Stimulated activated CD8-positive, alpha-beta memory T cell treated with anti-CD3 and anti-CD28 coated beads, Interleukin-4, amount 100 ng/mL, for 24 hours (primary cell): ENCODE measurements around the gene SAMSN1.

ENCODE experiments used
- DNase-seq: peaks from one replicate; pipeline ENCODE4 v3.0.0-alpha.2; 2020; ENCODE audit warnings: low read depth

Gene SAMSN1

GRCh38 chr21:14484188-14485009 is 61.7 kb downstream of the SAMSN1 start:
- DNase-seq = no peak

DNA sequence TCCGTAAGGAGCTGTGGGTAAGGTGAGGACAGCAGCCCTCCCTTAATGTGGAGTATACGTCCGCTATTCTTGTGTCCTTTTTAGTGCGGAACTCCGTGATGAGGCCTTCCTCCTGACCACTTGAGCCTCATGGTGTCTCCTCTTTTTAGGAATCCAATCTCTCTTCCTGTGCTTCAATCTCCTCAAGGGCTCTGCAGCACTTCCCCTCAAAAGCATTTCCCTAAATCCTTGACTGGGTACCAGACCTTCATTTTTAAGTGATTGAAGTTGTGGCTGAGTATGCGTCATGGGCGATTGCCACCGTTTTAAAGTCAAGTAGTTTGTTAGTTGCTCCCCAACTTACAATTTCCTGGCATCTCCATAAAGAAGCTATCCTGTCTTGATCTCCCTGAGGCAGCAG is 62.8 kb downstream of the SAMSN1 start:
- no peak for DNase-seq

GRCh38 chr21:14482165-14482564 is 64.0 kb downstream of the SAMSN1 start:
- DNase-seq = no peak

DNA sequence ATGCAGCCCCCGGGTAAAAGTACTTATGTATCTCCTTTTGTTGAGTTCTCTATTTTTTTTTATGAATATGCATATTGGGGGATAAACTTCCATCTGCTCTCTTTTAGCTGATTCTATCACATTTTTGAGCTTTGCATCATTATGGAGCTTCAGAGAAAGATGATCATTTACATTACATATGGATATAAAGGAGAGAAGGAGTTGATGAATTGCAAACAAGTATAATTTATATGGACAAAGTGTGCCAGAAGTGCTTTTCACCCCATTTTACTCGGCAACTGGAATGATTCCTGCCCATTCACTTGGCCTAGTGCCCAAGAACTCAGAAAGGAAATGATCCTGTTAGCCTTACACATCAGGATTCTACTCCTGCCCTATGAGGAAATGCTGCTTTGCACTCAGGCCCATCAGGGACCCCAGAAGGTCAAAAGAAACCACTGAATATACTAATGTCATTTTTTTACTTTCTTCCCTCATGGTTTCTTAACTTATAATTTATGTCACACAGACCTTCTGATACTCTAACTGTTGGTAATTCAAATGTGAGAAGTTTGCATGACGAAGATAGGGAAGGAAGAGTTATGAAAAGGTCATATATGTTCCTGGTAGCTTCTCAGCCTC is 65.6 kb downstream of the SAMSN1 start:
- DNase-seq = no peak

DNA sequence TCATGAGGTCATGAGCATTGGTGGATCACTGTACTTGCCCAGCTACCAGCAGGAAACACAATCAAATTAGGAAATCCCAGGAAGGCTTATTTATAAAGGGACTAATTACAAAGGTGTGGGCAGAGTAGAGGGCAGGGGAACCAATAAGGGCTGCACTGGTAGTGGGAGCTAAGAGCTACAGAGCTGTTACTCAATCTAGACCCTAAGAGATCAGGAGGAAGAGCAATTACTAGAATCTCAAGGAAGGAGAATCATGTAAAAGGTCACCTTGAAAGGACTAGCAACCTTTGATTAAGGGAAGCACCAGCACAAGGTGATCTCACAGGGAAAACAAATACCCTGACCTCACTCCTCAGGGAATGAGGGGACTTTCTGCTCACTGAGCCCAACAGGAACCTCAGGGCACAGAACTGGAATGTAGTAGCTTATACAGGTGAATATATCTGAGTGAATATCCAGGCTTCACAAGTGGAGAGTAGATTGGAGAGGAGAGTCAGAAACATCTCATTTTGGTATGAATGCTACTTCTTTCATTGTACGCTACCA is 66.8 kb downstream of the SAMSN1 start:
- no peak for DNase-seq

DNA sequence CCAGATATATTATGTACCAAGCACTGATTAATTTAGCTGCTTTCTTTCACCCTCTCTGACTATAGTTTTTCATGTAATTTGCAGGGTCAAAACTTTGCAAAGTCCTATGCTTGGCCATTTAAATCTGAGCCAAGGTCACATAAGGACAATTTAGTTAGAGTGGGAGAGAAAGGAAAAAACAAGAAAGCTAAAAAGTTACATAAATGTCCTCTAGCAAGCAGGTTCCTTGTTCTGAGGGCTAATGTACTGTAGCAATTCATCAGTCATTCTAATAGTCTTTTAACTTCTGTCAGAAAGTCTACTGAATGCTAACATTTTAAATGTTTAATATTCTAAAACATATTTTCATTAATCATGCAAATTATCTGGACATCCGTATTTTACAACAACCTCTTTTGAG is 68.3 kb downstream of the SAMSN1 start:
- no peak for DNase-seq

- DNase-seq = no peak
These were observed 69.0 kb downstream of the SAMSN1 start for GRCh38 chr21:14477133-14477532.

GRCh38 chr21:14474995-14475394 is 71.1 kb downstream of the SAMSN1 start:
- DNase-seq = no peak

- no peak for DNase-seq
These were observed 76.5 kb downstream of the SAMSN1 start for GRCh38 chr21:14469641-14470040.

- DNase-seq = no peak
These were observed 79.4 kb downstream of the SAMSN1 start for GRCh38 chr21:14466715-14467114.

DNA sequence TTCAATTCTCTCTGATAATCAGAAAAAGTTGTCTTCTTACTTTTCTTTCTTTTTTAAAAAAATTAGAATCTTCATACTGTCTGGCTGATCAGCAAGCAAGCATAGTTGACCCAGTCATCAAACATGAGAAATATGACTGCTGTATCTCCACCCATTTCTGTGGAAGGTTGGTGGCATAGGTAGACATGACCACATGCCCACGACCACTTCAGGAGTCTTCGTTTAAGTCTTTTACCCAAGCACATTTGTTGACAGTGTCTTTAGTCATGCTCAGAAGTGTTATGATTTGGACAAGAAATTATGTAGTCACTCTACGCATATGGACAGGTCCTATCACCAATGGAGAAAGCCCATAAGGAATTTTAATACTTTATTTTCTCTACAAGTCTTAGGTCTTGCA is 88.4 kb downstream of the SAMSN1 start:
- no peak for DNase-seq

DNA sequence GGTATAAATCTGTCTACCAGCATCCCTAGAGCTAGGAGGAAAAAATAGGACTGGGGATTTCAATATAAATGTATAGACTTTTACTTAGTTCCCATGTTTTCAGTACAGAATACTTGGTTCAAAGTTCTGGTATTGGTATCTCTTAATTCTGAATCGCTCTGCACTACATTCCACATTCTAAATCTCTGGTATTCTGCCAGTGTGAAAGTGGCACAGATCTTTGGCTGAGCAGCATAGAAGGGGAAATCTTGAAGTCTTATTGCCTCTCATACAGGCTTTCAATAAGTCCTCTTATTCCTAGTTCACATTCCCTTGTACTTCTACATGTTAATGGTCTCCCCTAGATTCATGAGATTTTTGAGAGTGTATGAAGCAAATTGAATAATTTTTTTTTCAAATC is 89.2 kb downstream of the SAMSN1 start:
- no peak for DNase-seq

DNA sequence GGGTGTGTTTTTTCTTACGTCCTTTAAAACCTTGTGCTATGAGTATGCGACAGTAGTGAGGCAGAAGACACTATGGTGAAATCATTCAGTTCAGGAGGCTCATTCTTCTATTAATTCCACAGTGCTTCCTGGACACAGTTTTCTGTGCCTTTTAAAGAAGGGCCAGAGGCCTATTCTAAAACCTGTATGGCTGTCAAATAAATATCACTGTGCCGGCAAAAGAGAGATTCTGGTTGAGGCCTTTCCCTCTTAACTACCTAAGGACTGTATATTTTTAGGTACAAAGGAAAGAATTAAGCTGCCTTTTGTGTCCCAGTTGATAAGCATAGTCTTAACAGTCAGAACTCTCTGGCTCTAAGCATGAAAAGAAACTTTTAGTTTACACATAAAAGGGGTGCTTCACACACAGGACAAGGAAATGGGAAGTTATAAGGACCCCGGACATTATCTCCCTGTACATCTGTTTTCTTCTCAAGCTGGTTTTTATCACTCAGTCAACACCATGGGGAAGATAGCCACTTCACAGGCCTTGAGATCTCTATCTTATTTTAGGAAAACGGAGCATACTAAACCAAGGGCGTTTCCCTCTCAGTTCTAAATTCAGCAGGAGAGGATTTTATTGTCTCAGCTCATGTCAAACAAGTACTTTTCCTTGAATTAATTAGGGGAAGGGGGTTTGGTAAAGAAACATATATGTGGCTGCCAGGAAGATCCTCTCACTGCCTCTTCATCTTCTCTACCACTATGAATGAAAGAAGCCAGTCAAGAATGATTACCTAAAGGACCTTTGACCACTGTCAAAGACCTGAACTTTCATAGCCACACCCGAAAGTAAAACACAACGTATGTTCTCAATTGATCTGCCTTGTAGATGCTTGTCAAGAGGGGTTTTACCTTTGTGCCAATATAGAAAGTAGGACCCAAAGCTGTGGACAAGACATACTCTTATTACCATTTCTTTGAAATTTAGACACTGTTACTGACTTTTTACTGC is 91.8 kb downstream of the SAMSN1 start:
- DNase-seq = no peak

GRCh38 chr21:14453339-14454015 is 92.6 kb downstream of the SAMSN1 start:
- no peak for DNase-seq

GRCh38 chr21:14452727-14453241 is 93.3 kb downstream of the SAMSN1 start:
- DNase-seq = no peak

- no peak for DNase-seq
These were observed 93.9 kb downstream of the SAMSN1 start for GRCh38 chr21:14452031-14452726.

- no peak for DNase-seq
These were observed 94.6 kb downstream of the SAMSN1 start for GRCh38 chr21:14451546-14451945.

- no peak for DNase-seq
These were observed 97.3 kb downstream of the SAMSN1 start for GRCh38 chr21:14448784-14449183.

DNA sequence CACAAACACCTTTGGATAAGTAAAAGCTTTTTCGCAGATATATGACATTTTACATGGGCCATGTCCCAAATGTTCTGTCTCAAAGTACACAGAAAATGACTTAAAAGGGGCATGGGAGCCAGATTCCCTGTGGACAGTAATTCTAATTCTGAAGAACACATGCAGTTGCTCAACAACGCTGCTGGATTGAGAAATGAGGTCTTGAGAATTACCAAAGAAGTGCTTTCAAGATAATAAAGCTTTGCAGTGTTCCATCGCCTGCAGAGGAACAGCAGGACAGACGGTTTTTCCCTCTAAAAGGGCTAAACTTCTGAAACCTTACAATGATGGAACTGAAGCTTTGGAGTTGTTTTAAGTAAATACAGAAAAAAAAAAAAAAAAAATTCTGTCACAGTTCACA is 107.9 kb downstream of the SAMSN1 start:
- no peak for DNase-seq

GRCh38 chr21:14435423-14435822 is 110.7 kb downstream of the SAMSN1 start:
- no peak for DNase-seq
